ENCODE measurements around the gene GYG2.
"Not testable (repeated sequence)": the region's sequence is repeated elsewhere in the genome, so short reads cannot be mapped to it uniquely, and the experiment has no call there.

GYG2 gene

GRCh38 chrX:2828344-2828958 is at the start of gene GYG2:
TSS of gene GYG2 (plus strand) at chrX:2828930. CDS start at chrX:2830189, 1,259 bp downstream.
- DNase-seq: peak in 2 of 56 donors; percentile 0 to 18

DNA sequence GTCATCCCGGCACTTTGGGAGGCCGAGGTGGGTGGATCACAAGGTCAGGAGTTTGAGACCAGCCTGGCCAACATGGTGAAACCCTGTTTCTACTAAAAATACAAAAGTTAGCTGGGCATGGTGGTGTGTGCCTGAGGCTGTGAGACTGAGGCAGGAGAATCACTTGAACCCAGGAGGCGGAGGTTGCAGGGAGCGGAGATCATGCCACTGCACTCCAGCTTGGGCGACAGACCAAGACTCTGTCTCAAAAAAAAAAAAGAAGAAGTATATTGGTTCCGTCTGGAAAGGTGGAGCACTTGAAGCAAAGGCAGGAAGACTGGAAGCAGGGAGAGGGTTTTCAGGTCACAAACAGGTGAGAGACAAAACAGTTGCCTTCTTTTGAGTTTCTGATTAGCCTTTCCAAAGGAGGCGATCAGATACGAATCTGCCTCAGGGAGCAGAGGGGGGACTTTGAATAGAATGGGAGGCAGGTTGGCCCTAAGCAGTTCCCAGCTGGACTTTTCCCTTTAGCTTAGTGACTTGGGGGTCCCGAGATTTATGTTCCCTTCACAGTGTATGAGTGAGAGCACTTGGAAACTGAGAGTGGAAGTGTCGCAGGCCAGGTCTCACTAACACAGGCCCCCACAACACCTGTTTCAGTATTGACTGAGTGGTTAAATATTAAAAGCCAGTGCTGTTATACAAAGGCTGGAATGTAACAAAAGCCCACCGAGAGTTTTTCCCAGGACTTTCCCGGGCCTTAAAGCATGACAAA is 48.1 kb upstream of the GYG2 start:
- DNase-seq: not testable (repeated sequence)

- no peak for DNase-seq
These were observed 47.5 kb upstream of the GYG2 start for GRCh38 chrX:2781226-2781571.

DNA sequence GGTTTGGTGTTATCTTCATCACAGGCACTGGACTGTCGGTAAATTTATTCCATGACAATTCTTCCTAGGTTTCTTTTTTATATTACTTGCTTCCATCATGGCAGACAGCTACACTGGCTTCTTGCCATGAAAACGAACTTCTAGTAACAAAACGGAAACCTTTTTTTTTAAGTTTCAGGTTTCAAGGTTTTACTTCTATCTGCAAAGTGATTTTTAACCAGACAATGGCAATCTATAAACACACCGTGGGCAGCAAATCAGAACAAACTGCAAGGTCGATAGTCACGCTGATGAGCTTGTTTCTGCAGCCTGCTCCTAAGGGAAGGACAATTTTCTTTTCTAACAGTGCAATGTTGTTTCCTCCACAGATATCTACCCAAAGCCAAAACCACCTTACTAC is 47.0 kb upstream of the GYG2 start:
- no peak for DNase-seq

DNA sequence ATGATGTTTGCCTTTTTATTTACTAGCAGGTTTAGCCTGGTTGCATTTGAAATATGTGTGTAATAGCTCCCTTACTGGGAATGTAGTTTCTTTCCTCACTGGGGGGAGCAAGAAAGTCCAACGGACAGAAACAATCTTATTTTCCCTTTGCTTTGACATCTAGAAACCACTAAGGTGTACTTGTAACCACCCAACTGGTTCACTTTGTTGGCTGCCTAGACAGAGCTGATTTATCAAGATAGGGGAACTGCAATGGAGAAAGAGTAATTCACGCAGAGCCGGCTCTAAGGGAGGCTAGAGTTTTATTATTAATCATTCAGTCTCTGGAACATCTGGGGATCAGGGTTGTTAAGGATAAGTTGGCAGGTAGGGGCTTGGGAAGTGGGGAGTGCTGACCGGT is 46.6 kb upstream of the GYG2 start:
- no peak for DNase-seq

- no peak for DNase-seq
These were observed 46.0 kb upstream of the GYG2 start for GRCh38 chrX:2782778-2783177.

DNA sequence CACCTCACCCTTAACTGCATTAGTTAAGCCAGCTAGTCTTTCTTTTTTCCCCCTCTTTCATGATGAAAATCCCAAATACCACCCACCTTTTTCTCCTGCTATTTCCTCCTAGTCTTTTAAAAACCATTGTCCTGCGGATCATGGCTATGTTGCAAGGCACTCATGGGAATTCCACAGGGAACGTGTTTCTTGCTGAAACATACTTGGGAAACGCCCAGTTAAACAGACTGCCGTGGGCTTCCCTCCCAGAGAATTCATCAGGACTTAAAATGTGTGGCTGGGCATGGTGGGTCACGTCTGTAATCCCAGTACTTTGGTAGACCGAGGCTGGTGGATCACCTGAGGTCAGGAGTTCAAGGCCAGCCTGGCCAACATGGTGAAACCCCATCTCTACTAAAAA is 44.7 kb upstream of the GYG2 start:
- DNase-seq: no peak

DNA sequence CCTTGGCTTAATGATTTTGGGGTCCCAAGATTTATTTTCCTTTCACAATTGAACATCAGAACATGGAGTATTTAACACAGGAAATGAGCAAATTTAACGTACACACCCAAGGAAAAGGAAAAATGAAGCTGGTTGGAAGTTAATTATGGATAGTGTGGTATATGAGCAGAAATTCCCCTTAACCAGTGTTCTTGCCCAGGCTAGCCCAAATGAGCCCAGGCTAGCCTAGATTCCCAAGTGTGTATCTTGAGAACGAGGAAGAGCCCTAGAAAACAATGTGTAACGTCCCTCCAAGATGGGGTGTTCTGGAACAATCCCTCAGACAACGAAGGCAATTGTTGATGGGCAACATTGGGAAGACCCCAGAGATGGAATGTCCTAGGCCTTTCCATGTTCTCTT is 43.2 kb upstream of the GYG2 start:
- DNase-seq: no peak

DNA sequence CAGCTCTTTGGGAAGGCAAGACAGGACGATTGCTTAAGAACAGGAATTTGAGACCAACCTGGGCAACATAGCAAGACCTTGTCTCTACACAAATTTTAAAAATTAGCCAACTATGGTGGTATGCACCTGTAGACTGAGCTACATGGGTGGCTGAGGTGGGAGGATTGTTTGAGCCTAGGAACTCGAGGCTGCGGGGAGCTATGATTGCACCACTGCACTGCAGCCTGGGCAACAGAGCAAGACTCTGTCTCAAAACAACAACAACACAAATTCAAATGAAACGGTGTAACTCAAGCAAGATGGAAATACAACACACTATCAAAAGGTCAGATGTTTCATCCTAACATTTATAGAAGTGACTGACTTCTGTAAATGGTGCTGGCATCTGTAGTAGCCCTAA is 39.8 kb upstream of the GYG2 start:
- no peak for DNase-seq

DNA sequence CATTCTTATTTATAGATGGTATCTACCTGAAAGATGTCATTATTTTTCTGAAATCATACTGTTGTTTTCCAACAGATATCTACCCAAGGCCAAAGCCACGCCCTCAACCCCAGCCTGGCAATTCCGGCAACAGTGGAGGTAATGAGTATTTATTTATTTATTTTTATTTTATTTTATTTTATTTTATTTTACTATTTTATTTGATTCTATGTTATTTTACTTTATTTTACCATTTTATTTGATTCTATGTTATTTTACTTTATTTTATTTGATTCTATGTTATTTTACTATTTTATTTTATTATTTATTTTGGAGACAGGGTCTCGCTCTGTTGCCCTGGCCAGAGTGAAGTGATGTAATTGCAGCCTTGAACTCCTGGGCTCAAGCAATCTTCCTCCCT is 39.2 kb upstream of the GYG2 start:
- no peak for DNase-seq

DNA sequence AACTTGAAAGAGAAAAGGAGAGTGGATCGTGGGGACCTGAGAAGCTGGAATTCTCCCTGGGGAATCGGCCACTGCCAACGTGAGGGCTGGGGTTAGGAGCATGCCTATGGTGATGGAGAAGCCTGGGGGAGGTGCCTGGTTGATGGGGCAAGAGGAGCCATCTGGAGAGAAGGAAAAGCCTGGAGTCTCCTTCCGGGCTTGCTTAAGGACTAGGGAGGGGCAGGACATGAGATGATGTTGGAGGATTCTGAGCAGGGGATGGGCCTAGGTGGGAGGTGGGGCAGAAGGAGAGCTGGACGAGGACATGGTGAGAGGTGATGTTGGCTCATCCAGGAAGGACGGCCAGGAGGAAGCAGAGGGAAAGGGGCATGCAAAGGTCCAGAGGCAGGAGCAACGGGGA is 35.0 kb upstream of the GYG2 start:
- DNase-seq: no peak

GRCh38 chrX:2794336-2794735 is 34.4 kb upstream of the GYG2 start:
- no peak for DNase-seq

- DNase-seq: not testable (repeated sequence)
These were observed 31.9 kb upstream of the GYG2 start for GRCh38 chrX:2796808-2797207.

- DNase-seq: no peak
These were observed 29.4 kb upstream of the GYG2 start for GRCh38 chrX:2799369-2799768.

GRCh38 chrX:2799980-2800379 is 28.8 kb upstream of the GYG2 start:
- DNase-seq: not testable (repeated sequence)

- no peak for DNase-seq
These were observed 27.5 kb upstream of the GYG2 start for GRCh38 chrX:2801223-2801622.

GRCh38 chrX:2802376-2803090 is 26.2 kb upstream of the GYG2 start:
- DNase-seq: not testable (repeated sequence)

GRCh38 chrX:2803486-2803885 is 25.2 kb upstream of the GYG2 start:
- DNase-seq: not testable (repeated sequence)

DNA sequence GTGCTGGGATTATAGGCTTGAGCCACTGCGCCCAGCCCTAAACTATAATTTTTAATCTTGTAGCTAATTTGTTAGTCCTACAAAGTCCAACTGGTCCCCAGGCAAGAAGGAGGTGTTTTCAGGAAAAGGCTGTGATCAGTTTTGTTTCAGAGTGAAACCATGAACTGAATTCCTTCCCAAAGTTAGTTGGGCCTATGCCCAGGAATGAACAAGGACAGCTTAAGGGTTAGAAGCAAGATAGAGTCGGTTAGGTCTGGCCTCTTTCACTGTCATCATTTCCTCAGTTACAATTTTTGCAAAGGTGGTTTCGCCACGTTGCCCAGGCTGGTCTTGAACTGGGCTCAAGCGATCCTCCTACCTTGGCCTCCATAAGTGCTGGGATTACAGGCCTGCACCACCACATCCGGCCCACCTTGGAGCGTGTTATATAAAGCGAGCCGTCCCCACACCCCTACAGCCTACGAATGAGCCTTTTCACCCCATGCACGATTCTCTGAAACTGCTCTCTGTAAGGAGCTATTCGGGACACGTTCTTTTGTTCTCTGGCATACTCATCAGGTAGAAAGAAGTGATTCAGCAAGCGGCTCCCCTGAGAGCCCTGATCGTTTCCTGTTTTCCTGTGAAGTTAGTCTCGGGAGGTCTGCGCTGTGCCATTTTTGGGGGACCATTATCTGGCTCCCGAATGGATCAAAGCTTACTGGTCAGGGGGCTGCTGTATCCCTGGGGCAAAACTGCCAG is 24.5 kb upstream of the GYG2 start:
- not testable (repeated sequence) for DNase-seq

DNA sequence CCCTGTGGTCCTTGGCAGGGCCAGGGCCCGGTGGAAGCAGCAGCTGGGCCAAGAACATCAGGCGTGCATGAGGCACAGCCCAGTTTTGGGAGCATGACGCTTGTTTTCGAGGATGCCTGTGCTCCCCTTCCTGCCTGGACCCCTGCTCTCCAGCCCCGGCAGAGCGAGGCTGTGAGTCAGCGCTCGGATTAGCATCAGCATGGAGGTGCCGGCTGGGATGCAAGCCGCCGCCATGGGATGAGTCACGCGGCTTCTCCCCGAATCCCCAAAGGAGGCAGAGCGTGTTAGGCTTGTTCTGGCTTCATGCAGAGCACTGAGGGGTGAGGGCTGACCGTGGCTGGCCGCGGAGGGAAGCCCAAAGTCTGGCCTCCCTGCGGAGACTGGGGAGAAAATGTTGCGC is 23.9 kb upstream of the GYG2 start:
- not testable (repeated sequence) for DNase-seq

GRCh38 chrX:2811271-2811670 is 17.5 kb upstream of the GYG2 start:
- no peak for DNase-seq
